SK-N-SH (cell line): Measurements from ENCODE around the gene KLF15. TPM values are rescaled to one million over a fixed set of nuclear protein-coding genes. Genes with fewer than 3 reads are reported as not detected.

ENCODE experiments used
- CTCF ChIA-PET: fragments of 300-600, 350-600 bp; formaldehyde crosslinking; extraction: SDS; loops from one replicate; lab custom pipeline; 2021; lab: Yijun Ruan, JAX
- POLR2A ChIA-PET: fragments of 350-600 bp; sonication (Branson Sonifier 250); formaldehyde crosslinking; extraction: SDS; loops from one replicate; lab custom pipeline; 2020; ENCODE audit warnings: antibody characterized with exemption, inconsistent platforms; lab: Yijun Ruan, JAX
- DNase-seq: peaks from one replicate; pipeline ENCODE4 v3.0.0; 2012
- H2AFZ ChIP-seq: fragments of 200-600 bp; sonication (generic); 2 replicates; pipeline ENCODE4 v1.8.1; 2016; ENCODE audit warnings: antibody characterized with exemption, mild to moderate bottlenecking, low read depth
- H3F3A ChIP-seq: fragments of 200-600 bp; sonication (generic); replicated peaks from 2 replicates; pipeline ENCODE3; 2016; ENCODE audit warnings: antibody characterized with exemption, mild to moderate bottlenecking; ENCODE audit not compliant: insufficient read depth
- H3K27ac ChIP-seq, 2 experiments: fragments of 200-500 bp in 1 of 2; fragments of 200-600 bp in 1 of 2; sonication (Bioruptor generic) in 1 of 2; sonication (generic), shearing (Covaris generic) in 1 of 2; 2 replicates each; pipeline versions ENCODE4 v1.5.1 to v1.6.1; 2014 to 2016; ENCODE audit warnings: low read depth in 2 of 2, inconsistent platforms in 1 of 2, low read length in 1 of 2, mild to moderate bottlenecking in 1 of 2, mixed read lengths in 1 of 2
- H3K27me3 ChIP-seq: fragments of 200-600 bp; sonication (generic), shearing (Covaris generic); 2 replicates; pipeline ENCODE4 v1.6.1; 2016; ENCODE audit warnings: mixed run types; ENCODE audit not compliant: insufficient read depth
- H3K36me3 ChIP-seq, 2 experiments: fragments of 200-500 bp in 1 of 2; fragments of 200-600 bp in 1 of 2; sonication (Bioruptor generic) in 1 of 2; sonication (generic) in 1 of 2; replicated peaks in 1 of 2; 2 replicates each; pipeline versions ENCODE3 to v1.5.1; 2014 to 2016; ENCODE audit warnings: low read length in 1 of 2, mild to moderate bottlenecking in 1 of 2; ENCODE audit not compliant: insufficient read depth in 2 of 2, control insufficient read depth in 1 of 2
- H3K4me1 ChIP-seq, 2 experiments: fragments of 200-500 bp in 1 of 2; fragments of 200-600 bp in 1 of 2; sonication (Bioruptor generic) in 1 of 2; sonication (generic), shearing (Covaris generic) in 1 of 2; 2 replicates each; pipeline versions ENCODE4 v1.5.1 to v1.6.1; 2014 to 2016; ENCODE audit warnings: low read depth in 1 of 2, low read length in 1 of 2, mixed run types in 1 of 2; ENCODE audit not compliant: insufficient read depth in 2 of 2, control insufficient read depth in 1 of 2
- H3K4me2 ChIP-seq: fragments of 200-600 bp; sonication (generic), shearing (Covaris generic); 2 replicates; pipeline ENCODE4 v1.6.1; 2017; ENCODE audit warnings: mixed run types
- H3K4me3 ChIP-seq, 2 experiments: fragments of 200-500 bp in 1 of 2; fragments of 200-600 bp in 1 of 2; sonication (Bioruptor generic) in 1 of 2; sonication (generic), shearing (Covaris generic) in 1 of 2; 2 replicates each; pipeline versions ENCODE4 v1.5.1 to v1.8.1; 2014 to 2016; ENCODE audit warnings: low read depth in 2 of 2, inconsistent platforms in 1 of 2, low read length in 1 of 2, mild to moderate bottlenecking in 1 of 2, mixed read lengths in 1 of 2, moderate library complexity in 1 of 2
- H3K79me2 ChIP-seq: fragments of 200-600 bp; sonication (generic); 2 replicates; pipeline ENCODE4 v1.8.1; 2017; ENCODE audit warnings: mild to moderate bottlenecking; ENCODE audit not compliant: insufficient read depth
- H3K9ac ChIP-seq: fragments of 200-600 bp; sonication (generic); 2 replicates; pipeline ENCODE4 v1.6.1; 2017; ENCODE audit warnings: mixed run types
- H3K9me2 ChIP-seq: fragments of 200-600 bp; sonication (generic); 2 replicates; pipeline ENCODE4 v1.6.1; 2017; ENCODE audit warnings: mixed run types
- H3K9me3 ChIP-seq: fragments of 200-600 bp; sonication (generic); 2 replicates; pipeline ENCODE4 v1.6.1; 2017; ENCODE audit warnings: mixed run types, mild to moderate bottlenecking, moderate library complexity
- H4K20me1 ChIP-seq: fragments of 200-600 bp; sonication (generic); 2 replicates; pipeline ENCODE4 v1.6.1; 2017; ENCODE audit warnings: mild to moderate bottlenecking, mixed run types; ENCODE audit not compliant: insufficient read depth
- CHD2 ChIP-seq: fragments of 150-350 bp; IDR thresholded peaks from 2 replicates; pipeline ENCODE4 v1.6.1; 2018; ENCODE audit warnings: low read length; ENCODE audit not compliant: partially characterized antibody
- ELF1 ChIP-seq: IDR thresholded peaks from 2 replicates; pipeline ENCODE4 v1.4.0; 2012
- EP300 ChIP-seq, 2 experiments: IDR thresholded peaks; 2 replicates each; pipeline versions ENCODE4 v1.4.0 to v1.6.1; 2012; ENCODE audit warnings: borderline replicate concordance in 1 of 2, low read depth in 1 of 2, low read length in 1 of 2
- EZH2phosphoT487 ChIP-seq: fragments of 200-600 bp; sonication (generic); IDR thresholded peaks from 2 replicates; pipeline ENCODE4 v1.6.1; 2017; ENCODE audit warnings: low read depth, mixed run types, mild to moderate bottlenecking, antibody characterized with exemption, moderate library complexity, borderline replicate concordance
- FOSL2 ChIP-seq: IDR thresholded peaks from 2 replicates; pipeline ENCODE4 v1.4.0; 2012; ENCODE audit warnings: low read depth, mild to moderate bottlenecking, moderate library complexity, borderline replicate concordance
- FOXJ3 ChIP-seq: sonication (generic); formaldehyde crosslinking; IDR thresholded peaks from 2 replicates; pipeline ENCODE4 v1.5.1; 2020; ENCODE audit warnings: mild to moderate bottlenecking, missing genetic modification reagents
- JUND ChIP-seq: IDR thresholded peaks from 2 replicates; pipeline ENCODE4 v1.4.0; 2012
- MEF2A ChIP-seq: IDR thresholded peaks from 2 replicates; pipeline ENCODE4 v1.4.0; 2012; ENCODE audit warnings: low read depth, borderline replicate concordance
- MXI1 ChIP-seq: IDR thresholded peaks from 2 replicates; pipeline ENCODE4 v1.6.1; 2012; ENCODE audit warnings: mild to moderate bottlenecking, low read depth, low read length, improper control_type of control experiment
- NFIC ChIP-seq: IDR thresholded peaks from 2 replicates; pipeline ENCODE4 v1.4.0; 2012; ENCODE audit warnings: borderline replicate concordance
- NRF1 ChIP-seq: IDR thresholded peaks from 2 replicates; pipeline ENCODE4 v1.6.1; 2012; ENCODE audit warnings: low read depth, mild to moderate bottlenecking, low read length
- POLR2AphosphoS5 ChIP-seq: IDR thresholded peaks from 2 replicates; pipeline ENCODE4 v1.6.1; 2012; ENCODE audit warnings: low read depth, low read length
- RAD21 ChIP-seq: IDR thresholded peaks from 2 replicates; pipeline ENCODE4 v1.6.1; 2012; ENCODE audit warnings: mild to moderate bottlenecking, low read length
- RCOR1 ChIP-seq: fragments of 150-350 bp; IDR thresholded peaks from 2 replicates; pipeline ENCODE4 v1.6.1; 2017; ENCODE audit warnings: antibody characterized with exemption, low read length
- RFX5 ChIP-seq: IDR thresholded peaks from 2 replicates; pipeline ENCODE4 v1.6.1; 2012; ENCODE audit warnings: mild to moderate bottlenecking, improper control_type of control experiment, low read length
- RXRA ChIP-seq: IDR thresholded peaks from 2 replicates; pipeline ENCODE4 v1.4.0; 2012; ENCODE audit warnings: low read depth, mild to moderate bottlenecking, borderline replicate concordance
- SMC3 ChIP-seq: IDR thresholded peaks from 2 replicates; pipeline ENCODE4 v1.6.1; 2012; ENCODE audit warnings: low read depth, low read length, improper control_type of control experiment
- TCF12 ChIP-seq: IDR thresholded peaks from 2 replicates; pipeline ENCODE4 v1.4.0; 2012
- YY1 ChIP-seq: IDR thresholded peaks from 2 replicates; pipeline ENCODE4 v1.4.0; 2012; ENCODE audit warnings: low read depth, mild to moderate bottlenecking
- WGBS: methylation state at CpG from one replicate; pipeline ENCODE4 v1.1.6; 2017; ENCODE audit warnings: low lambda C conversion rate; 5-methylcytosine and 5-hydroxymethylcytosine counted together
- polyA plus RNA-seq, 3 experiments: library from polyadenylated mRNA; depleted of rRNA; stranded (reverse); fragments of >200 nt; gene quantifications; 2 replicates each; pipeline ENCODE4 v1.2.3, GENCODE V29; 2012
- TF ChIP-seq, protein P1 (sequence below): fragments of 150-350 bp; IDR thresholded peaks from 2 replicates; pipeline ENCODE4 v1.6.1; 2017; ENCODE audit warnings: antibody characterized with exemption, low read length, low read depth, borderline replicate concordance
- TF ChIP-seq, protein P2 (sequence below): fragments of 150-350 bp; IDR thresholded peaks from 2 replicates; pipeline ENCODE4 v1.6.1; 2016; ENCODE audit warnings: mild to moderate bottlenecking, low read depth, low read length
- TF ChIP-seq, protein P3 (sequence below): IDR thresholded peaks from 2 replicates; pipeline ENCODE4 v1.4.0; 2012; ENCODE audit warnings: low read depth, borderline replicate concordance
- TF ChIP-seq, protein P4 (sequence below): fragments of 200-600 bp; sonication (generic); IDR thresholded peaks from 2 replicates; pipeline ENCODE4 v1.6.1; 2017; ENCODE audit warnings: antibody characterized with exemption, mild to moderate bottlenecking, moderate library complexity

KLF15 gene
- polyA plus RNA-seq, 1 of the 3 experiments (the other 2 are of a cell fraction) = 0.28 TPM

- peaks cover 12% of the 10 kb centered on the region for H3K27me3 ChIP-seq
- no peak overlapping the region for H3K4me2 ChIP-seq
- no peak for TF ChIP-seq EP300 (IDR thresholded peaks at IDR 0.05; ENCODE audit: borderline replicate concordance in 1 of 2, low read depth in 1 of 2, low read length in 1 of 2)
- TF ChIP-seq, protein P1, sequence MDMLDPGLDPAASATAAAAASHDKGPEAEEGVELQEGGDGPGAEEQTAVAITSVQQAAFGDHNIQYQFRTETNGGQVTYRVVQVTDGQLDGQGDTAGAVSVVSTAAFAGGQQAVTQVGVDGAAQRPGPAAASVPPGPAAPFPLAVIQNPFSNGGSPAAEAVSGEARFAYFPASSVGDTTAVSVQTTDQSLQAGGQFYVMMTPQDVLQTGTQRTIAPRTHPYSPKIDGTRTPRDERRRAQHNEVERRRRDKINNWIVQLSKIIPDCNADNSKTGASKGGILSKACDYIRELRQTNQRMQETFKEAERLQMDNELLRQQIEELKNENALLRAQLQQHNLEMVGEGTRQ = no peak
- TF ChIP-seq JUND = no peak
- TF ChIP-seq NFIC = no peak
- no peak for TF ChIP-seq FOXJ3 (CRISPR knock-in tag)
- TF ChIP-seq ELF1 = no peak
- TF ChIP-seq, protein P2, sequence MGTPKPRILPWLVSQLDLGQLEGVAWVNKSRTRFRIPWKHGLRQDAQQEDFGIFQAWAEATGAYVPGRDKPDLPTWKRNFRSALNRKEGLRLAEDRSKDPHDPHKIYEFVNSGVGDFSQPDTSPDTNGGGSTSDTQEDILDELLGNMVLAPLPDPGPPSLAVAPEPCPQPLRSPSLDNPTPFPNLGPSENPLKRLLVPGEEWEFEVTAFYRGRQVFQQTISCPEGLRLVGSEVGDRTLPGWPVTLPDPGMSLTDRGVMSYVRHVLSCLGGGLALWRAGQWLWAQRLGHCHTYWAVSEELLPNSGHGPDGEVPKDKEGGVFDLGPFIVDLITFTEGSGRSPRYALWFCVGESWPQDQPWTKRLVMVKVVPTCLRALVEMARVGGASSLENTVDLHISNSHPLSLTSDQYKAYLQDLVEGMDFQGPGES = no peak
- no peak for TF ChIP-seq CHD2
- TF ChIP-seq, protein P3, sequence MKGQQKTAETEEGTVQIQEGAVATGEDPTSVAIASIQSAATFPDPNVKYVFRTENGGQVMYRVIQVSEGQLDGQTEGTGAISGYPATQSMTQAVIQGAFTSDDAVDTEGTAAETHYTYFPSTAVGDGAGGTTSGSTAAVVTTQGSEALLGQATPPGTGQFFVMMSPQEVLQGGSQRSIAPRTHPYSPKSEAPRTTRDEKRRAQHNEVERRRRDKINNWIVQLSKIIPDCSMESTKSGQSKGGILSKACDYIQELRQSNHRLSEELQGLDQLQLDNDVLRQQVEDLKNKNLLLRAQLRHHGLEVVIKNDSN = no peak
- no peak for TF ChIP-seq RCOR1
- TF ChIP-seq NRF1 = no peak
- no peak for TF ChIP-seq RXRA
- TF ChIP-seq POLR2AphosphoS5 = no peak
- H3K79me2 ChIP-seq = no peaks in the 10 kb centered on the region
- POLR2A ChIA-PET = no interaction called here
- H3K9me3 ChIP-seq = no peaks in the 10 kb centered on the region
- no peak overlapping the region for H3K9ac ChIP-seq
- no peak overlapping the region for H3K4me3 ChIP-seq
- 51% methylated on average over 6 of the region's 6 CpGs for WGBS
- no peaks in the 10 kb centered on the region for H4K20me1 ChIP-seq
- no peaks in the 10 kb centered on the region for H3K9me2 ChIP-seq
- no peaks in the 10 kb centered on the region for H3F3A ChIP-seq
- no peaks in the 10 kb centered on the region for H3K4me1 ChIP-seq
- H2AFZ ChIP-seq = no peak overlapping the region
- no peak overlapping the region for H3K27ac ChIP-seq
- no peak for DNase-seq
- CTCF ChIA-PET = interaction anchor here (0.6 to 0.7 kb wide), 2 partner anchors 13 to 269 kb away, joined by 3 read pairs; no protein-coding TSS in a partner anchor
- H3K36me3 ChIP-seq = no peaks in the 10 kb centered on the region
Measured at GRCh38 chr3:126402178-126402577, 45.0 kb upstream of the KLF15 start.

DNA sequence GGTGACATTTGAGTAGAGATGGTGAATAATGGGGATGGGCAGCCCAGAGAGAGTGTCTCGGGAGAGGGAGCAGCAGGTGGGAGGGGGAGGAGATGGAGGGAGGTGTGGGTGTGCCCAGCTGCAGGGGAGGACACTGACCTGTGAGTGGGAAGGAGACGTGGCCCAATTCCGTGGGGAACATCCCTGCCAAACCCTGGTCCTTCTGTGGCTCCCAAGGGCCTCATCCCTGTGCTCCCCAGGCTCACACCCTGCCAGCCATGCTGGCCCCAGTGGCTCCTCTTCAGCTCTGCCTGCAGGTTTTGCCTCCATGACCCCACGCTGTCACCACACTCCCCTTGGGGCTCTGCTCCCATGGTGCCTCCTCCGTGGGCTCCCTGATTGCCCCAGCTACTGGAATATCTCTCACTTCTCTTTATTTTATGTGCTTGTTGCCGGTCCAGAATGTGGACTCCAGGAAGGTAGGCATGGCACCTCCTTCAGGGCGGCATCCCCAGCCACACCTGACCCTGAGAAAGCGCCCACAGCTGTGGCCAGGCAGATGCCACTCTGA is 44.5 kb upstream of the KLF15 start:
- CTCF ChIA-PET = interaction anchor here (0.6 to 0.7 kb wide), 2 partner anchors 12 to 268 kb away, joined by 3 read pairs; no protein-coding TSS in a partner anchor
- Histone ChIP-seq H3K9me3 (no peaks in the 10 kb centered on the region), H3K4me2 (no peak overlapping the region), H3K4me3 (no peak overlapping the region)
- WGBS = 48% methylated on average over 8 of the region's 8 CpGs
- TF ChIP-seq RCOR1 = no peak
- no peak for TF ChIP-seq MXI1
- TF ChIP-seq NRF1 = no peak
- no peak for TF ChIP-seq TCF12
- TF ChIP-seq RAD21 = no peak
- no peak for TF ChIP-seq FOXJ3 (CRISPR knock-in tag)
- TF ChIP-seq MEF2A = no peak
- no peak for TF ChIP-seq YY1
- no peak for TF ChIP-seq NFIC
- TF ChIP-seq EZH2phosphoT487 = no peak
- TF ChIP-seq RFX5 = no peak
- TF ChIP-seq SMC3 = no peak
- no peak for TF ChIP-seq CHD2
- TF ChIP-seq FOSL2 = no peak
- TF ChIP-seq, protein P4, sequence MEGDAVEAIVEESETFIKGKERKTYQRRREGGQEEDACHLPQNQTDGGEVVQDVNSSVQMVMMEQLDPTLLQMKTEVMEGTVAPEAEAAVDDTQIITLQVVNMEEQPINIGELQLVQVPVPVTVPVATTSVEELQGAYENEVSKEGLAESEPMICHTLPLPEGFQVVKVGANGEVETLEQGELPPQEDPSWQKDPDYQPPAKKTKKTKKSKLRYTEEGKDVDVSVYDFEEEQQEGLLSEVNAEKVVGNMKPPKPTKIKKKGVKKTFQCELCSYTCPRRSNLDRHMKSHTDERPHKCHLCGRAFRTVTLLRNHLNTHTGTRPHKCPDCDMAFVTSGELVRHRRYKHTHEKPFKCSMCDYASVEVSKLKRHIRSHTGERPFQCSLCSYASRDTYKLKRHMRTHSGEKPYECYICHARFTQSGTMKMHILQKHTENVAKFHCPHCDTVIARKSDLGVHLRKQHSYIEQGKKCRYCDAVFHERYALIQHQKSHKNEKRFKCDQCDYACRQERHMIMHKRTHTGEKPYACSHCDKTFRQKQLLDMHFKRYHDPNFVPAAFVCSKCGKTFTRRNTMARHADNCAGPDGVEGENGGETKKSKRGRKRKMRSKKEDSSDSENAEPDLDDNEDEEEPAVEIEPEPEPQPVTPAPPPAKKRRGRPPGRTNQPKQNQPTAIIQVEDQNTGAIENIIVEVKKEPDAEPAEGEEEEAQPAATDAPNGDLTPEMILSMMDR = no peak
- TF ChIP-seq, all 33 proteins: peak for 0
- Histone ChIP-seq H3K9me2 (no peaks in the 10 kb centered on the region), H3K36me3 (no peaks in the 10 kb centered on the region), H2AFZ (no peak overlapping the region), H3K27ac (no peak overlapping the region), H3K27me3 (peaks cover 8% of the 10 kb centered on the region), H3K4me1 (no peaks in the 10 kb centered on the region), H4K20me1 (no peaks in the 10 kb centered on the region), H3K79me2 (no peaks in the 10 kb centered on the region), H3F3A (no peaks in the 10 kb centered on the region), H3K9ac (no peak overlapping the region)
- POLR2A ChIA-PET = no interaction called here
- DNase-seq = no peak
